Activated T-helper 1 cell treated with Interleukin-2 at 50 U/mL for 16 hours (primary cell): ENCODE data around the gene PHF12.
A peak's percentile ranks its signal among the peaks of the same experiment; 100 is the strongest.
"Not testable (repeated sequence)": the region's sequence is repeated elsewhere in the genome, so short reads cannot be mapped to it uniquely, and the experiment has no call there.

Source experiments
- DNase-seq: peaks from one replicate; pipeline ENCODE4 v3.0.0-alpha.2; 2020; ENCODE audit warnings: low read depth

Gene PHF12

DNA sequence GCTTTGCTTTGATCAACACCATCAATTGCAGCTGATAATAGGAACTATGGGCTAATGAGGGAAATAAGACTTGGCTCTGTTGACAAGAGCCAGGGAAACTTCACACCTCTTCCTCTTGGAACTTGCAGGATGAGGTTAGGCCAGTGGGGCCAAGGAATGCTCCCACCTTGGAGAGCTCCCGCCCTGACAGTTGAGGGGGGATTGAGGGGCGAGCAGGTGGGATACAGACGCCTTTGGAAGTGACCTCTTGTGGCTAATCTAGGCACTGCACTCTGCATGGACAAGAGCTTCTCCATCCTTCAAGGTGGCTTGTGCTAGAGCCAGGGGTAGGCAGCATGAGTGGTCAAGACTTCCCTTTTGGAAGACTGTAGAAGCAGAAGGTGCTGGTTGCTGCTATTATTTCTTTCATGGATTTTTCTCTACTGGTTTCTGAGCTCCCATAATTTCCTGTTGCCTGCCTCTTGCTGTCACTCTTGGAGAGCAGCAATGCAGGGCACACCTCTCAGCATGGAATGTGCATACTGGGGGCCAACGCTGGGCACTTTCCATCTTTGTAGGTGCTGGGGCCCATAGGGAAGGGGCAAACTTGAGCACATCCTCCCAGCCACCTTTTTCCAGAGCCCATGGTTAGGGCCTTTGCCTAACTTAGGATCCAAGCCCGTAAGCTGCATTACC lies 2.3 kb upstream of the PHF12 start:
- peak; percentile 22 for DNase-seq

DNA sequence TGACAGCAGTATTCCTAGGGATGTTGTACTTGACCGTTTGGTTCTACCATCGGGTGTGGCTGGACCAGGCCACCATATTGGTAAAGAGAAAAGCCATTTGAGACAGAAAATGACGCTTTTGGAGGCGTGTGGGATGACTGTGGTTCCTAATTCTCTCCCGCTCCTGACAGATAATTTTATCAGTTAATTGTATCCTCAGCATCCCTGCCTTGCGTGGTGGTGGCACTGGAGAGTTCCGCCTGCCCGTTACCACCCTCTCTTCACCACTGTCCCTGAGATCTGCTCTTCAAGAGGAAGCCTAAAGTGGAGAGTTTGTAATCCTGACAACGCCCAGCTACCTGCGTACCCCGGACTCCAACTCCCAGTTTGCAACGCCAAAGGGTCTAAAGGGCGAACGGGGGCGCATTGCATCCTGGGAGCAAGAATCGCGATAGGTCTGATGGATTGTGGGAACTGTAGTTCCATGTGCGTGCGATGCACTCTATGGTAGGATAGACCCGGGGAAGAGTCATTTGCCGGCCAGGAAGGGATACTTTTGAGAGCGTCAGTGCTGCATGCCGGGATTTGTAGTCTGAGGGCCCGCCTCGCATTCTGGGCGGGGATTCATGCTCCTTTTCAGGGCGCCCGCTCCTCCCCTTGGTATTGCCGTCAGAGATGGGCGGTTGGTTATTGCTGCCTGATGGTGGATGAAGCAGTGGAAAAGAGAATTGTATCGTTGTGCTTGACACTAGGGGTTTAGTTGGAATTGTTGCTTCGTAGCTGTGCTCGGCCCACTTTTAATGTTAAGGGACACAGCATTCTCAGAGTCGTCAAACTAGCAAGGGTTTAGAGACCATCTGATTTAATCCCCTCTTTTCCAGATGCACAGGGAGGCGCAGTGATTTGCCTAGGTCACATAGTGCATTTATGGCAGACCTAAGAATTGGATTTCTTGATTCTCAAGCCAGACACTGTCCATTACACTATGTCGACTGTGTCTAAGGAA lies 965 bp upstream of the PHF12 start:
- DNase-seq = peak; percentile 91

DNA sequence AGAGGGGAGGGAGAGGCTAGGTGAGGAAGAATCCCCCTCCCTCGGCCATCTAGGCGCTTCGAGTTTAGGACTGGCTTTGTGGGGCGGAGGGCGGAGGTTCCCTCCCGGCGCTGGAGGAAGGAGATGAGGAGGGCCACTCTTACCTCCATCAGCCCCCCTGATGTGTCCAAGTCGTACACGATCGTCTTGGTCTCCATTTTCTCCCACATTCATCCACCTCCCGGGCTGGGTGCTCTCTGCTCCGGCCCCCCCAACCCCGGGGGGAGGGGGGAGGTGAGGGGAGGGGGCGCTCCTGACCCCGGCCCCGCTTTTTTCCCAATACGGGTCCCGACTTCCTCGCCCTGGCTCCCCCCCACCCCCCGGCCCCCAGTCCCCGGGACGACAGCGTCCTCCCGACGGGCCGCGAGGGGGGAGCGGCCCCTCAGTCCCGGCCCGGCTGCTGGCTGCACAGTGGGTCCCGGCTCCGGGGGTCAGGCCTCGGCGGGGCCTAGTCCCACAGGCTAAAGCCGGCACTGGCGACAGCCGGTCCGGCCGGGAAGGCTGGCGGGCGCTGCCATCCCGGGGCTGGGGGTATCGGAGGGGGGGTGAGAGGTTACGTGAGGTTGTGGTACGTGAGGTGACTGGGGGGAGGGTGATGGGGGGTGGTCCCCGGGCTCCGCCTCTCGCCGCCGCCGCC lies 428 bp downstream of the PHF12 start:
- peak; percentile 10 for DNase-seq

DNA sequence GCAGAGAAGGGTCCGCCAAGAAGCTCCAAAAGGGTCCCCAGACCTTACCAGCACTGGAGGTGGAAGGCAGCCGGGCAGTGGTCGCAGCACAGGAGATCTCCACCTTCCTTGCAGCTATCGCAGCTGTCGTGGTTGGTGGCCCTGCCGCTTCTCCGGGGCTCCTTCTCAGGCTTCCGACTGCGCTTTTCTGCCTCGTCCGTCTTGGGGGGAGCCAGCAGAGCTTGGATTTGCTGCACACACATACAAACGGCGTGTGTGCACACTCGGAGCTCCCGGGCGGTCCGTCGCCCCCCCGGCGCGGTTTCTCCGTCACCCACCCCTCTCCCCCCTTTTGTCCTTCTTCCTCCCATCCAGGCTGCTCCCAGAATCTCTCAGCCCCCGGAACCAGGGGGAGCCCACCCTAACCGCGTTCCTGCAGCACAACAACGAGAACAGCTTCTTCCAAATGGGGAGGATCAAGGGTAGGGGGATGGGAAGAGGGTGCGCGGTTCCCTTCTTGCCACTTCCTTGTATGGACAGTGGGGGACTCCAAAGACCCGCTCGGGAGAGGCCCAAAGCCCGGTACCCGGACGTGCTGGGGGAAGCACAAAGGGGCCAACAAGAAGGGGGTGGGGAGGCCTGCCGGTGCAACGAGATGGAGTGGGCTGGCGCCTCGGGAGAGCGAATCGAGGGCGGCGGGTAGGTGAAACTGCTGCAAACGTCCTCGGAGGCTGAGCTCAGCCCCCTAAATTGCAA lies 1.1 kb downstream of the PHF12 start:
- DNase-seq = peak; percentile 39

DNA sequence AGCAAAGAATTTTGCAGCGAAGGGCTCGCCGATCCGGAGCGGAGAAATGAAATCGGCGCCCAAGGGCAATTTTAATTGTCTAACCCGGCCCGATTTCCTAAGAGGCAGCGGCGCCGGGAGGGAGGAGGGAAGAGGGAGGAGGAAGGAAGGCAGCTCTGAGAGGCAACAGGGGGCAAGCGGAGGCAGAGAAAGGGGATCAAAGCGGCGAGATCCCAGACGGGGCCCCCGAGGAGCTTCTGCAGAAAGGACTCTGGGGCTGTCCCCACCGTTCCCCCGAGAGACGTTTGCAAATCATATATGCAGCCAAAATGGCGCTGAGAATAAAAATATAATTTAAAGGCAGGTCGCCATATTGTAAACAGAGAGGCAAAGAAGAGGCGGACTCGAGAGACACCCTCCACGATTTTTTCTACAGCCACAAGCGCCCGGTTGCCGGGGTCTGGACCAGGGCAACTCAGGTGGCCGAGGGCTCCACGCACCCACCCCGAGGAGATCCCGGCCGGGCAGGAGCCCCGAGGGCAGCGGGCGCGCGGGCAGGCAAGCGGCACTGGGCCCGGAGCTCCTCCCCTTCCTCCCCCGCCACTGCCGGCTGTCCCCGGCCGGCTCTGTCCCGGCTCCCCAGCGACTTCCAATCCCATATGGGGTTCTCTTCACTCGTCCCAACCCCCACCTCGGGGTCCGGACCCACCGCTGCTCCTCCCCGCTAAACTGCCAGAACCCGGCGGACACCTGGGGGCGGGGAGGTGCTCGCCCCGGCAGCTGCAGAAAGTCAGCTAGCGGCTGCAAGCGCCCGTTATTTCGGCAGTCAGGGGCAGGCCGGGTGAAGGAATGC lies 1.9 kb downstream of the PHF12 start:
- DNase-seq = peak; percentile 34

DNA sequence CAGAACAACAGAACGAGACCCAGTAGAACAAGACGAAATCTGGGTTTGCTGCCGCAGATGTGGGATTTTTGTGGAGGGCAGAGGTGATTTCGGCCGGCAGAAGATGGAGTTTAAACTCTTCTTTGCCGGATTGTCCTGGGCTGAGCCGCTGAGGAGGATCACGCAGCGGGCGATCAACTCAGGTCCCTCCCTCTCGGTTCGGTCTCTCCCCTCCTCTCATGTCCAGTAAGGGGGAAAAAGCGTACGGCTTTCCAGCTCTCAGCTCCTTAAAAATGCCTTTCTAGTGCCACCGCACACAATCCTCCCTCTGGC lies 2.5 kb downstream of the PHF12 start:
- no peak for DNase-seq

DNA sequence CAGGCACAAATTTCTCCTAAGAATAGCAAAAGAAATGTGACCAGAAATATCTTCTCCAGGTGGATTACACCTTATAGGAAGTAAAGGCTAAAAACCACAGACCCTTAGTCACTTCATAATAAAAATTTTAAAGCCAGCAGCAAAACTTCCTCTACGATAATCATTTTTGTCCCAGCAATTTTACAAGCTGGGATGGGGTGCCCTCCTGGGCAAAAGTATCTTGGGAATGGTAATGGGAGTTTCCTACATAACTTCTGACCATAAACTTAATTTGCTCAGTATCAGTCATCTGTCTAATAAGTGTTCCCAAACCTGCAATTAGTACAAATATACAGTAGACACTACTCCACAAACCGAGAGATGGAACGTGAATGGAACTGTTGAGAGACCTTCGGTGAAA lies 3.0 kb downstream of the PHF12 start:
- DNase-seq = no peak

DNA sequence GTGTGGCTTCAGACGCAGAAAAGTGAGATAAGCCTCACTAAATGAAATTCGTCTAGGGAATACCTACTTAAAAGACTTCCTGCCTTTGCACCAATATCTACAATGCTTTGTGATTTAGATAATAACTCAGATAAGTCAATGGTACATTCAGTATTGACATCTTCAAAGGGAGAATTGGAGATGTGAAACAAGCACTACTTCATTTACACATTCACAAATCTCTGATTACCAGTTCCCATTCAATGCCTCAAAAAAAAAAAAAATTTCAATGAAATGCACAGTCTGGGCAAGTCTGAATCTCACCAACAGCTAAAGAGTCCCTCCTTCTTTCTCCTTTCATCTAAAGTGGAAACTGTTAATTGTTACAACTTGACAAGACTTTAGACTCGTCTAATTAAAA lies 3.7 kb downstream of the PHF12 start:
- DNase-seq = no peak

DNA sequence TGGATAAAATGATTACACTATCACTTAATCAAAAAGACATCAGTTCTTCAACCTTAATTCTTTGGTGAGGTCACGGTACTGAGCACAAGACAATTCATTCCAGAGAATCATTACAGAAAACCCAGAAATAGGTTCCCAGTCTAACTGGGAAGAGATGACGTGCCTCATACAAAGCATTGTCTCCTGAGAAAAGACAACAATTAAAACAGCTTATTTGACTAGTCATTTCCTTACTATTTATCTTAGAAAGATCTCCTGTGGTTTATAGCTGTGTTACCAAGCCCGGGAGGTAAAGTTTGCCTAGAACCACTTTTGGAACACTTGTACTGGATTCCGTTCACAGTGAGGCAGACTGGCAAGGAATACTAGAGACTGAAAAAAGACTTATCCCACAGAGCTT lies 5.1 kb downstream of the PHF12 start:
- no peak for DNase-seq

DNA sequence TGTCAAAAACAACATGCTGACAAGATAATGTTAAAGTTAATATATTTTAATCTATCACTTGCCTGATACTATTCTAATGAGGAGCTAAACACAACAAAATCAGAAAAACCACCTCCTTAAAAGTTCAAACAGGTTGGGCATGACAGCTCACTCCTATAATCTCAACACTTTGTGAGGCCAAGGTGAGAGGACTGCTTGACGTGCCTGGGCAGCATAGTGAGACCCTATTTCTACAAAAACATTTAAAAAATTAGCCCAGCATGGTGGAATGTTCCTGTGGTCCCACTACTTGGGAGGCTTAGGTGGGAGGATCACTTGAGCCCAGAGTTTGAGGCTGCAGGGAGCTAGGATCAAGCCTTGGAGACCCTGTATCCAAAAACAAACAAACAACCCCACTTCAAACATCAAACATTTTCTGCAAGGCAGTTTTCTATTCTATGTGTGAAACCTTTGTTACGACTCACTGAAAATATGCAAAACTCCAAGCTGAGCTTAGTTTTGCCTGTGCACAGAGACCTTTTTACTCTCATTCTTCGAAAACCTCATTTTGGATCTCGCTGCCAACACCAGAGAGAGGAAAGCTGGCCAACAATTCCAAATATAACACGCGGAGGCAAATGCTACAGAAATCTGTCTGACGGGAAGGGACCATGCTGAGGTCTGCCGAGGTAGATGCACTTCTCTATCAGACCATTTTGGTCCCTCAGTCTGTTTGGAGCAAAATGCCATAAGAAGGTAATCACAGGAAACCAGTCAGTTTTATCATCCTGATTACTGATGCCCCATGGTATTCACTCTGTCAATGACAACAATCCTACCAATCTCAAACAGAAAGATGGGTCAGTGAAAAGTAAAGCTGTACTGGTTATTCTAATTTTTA lies 6.2 kb downstream of the PHF12 start:
- DNase-seq = no peak

DNA sequence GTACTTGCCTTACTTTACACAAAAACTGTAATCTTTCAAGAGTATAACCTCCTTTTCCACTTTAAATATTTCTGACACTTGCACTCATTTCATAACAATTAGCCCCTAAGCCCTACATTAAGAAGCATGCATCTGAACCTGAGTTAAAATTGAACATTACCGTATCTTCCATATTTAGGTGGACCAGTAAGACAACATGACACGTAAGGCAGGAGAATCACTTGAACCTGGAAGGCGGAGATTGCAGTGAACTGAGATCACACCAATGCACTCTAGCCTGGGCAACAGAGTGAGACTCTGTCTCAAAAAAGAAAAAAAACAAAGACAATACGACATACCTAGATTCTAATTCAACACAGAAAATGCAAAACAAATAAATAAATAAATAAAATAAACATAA lies 7.0 kb downstream of the PHF12 start:
- no peak for DNase-seq

DNA sequence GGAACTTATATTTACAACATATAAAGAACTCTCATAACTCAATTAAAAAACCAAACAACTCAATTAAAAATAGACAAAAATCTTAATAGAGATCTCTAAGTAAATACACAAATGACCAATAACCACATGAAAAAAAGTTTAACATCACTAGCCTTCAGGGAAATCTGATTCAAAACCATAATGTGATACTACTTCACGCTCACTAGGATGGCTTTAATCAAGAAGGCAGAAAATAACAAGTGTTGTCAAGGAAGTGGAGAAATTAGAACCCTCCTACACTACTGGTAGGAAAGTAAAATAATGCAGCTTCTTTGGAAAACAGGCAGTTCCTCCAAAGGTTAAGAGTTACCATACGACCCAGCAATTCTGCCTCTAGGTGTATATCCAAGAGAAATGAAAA lies 8.4 kb downstream of the PHF12 start:
- DNase-seq = no peak

DNA sequence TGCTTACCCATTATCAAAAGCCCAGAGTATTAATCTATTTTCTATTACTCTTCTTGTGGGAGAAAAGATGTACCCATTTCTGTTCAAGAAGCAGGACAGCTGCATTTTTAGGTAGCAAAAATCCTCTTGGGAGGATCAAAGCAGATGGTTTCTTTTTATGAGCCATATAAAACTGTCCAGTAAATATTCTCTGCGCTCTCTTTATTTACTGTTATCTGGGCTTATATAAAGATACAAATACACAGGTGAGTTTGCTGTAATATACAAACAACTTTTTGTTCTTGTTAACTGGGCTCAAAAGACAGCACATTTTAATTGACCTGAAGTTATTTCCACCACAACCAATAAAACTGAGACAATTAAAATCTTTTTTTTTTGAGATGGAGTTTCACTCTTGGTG lies 10.1 kb downstream of the PHF12 start:
- no peak for DNase-seq

DNA sequence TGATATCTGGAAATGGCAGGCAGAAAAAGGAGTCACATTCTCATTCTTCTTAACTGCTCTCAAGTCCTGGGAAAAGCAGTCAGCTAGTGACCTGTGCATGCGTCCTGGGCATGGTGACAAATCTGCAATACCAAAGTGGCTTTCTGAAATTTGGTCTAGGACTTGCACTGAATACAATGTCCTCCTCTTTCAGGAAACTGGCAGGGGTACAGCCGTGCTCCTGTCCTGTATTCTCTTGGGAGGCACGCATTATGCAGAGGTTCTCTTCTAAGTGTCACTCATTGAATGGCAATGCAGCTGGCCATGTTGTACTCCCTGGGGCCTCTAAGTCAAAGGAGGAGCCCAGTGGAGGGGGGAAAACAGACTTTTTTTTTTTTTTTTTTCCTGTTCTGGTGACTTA lies 10.6 kb downstream of the PHF12 start:
- no peak for DNase-seq

DNA sequence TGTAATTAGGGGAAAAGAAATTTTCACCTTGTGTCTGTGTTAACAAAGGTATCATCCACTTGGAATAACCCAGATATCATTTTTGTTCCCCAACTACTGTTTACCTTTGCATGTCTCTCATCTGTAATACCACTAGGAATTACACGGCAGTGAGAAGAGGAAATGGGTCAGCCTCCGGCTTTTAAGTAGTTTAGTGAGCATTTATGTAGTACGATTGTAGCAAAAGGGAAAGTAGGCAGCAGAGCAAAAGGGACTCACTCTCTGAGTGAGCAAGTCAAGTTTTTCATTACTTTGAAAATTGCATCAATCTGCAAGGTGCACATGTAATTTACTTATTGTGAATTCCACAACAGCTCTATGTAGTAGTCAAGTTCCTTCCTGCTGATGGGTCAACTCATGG lies 11.2 kb downstream of the PHF12 start:
- no peak for DNase-seq

DNA sequence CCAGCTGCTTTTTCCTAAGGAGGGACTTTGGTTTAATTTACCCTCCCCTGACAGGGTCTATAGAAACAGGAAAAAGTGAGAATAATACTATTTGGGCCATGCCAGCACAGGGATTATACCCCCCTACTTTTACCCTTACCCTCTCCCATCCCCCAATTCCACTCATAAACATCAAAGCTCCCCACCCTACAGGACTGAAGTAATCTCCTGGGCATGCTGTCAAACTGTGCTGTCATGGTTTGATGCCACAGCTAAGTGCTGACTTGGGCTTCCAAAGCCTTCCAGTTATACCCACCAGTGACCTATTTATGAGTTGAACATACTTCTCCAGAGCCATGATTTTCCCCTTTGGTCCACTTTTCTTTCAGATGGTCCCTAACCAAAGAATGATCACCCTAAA lies 12.8 kb downstream of the PHF12 start:
- DNase-seq = no peak

DNA sequence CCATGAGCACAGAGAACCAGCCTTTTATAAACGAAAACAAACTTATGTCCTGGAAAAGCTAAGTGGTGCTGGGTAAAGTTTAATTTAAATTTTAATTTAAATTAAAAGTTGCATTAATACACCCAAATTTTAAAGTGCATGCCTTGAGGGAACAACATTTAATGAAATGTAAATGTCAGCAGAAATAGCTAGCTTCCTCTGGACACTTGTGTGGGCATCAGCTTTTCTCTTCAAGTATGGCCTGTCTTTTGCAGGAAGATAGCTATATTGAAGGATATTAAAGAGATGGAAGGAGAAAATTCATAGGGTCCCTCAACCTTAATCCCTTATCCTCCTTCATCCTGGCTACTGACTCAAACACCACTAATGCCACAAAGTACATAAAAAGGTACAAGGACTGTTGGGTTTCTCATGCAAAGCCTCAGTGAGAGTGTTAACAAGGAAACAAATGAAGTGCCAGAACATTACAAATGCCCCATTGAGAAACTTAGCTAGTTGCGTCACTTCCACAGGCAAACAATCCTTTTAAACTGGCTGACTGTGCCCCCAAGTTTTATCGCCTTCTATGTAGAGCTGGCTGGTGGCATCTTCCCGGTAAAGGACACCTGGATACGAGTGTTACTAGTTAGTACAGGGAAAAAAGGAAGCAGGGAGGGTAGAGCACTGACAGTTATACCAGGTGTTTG lies 14.1 kb downstream of the PHF12 start:
- DNase-seq = no peak

DNA sequence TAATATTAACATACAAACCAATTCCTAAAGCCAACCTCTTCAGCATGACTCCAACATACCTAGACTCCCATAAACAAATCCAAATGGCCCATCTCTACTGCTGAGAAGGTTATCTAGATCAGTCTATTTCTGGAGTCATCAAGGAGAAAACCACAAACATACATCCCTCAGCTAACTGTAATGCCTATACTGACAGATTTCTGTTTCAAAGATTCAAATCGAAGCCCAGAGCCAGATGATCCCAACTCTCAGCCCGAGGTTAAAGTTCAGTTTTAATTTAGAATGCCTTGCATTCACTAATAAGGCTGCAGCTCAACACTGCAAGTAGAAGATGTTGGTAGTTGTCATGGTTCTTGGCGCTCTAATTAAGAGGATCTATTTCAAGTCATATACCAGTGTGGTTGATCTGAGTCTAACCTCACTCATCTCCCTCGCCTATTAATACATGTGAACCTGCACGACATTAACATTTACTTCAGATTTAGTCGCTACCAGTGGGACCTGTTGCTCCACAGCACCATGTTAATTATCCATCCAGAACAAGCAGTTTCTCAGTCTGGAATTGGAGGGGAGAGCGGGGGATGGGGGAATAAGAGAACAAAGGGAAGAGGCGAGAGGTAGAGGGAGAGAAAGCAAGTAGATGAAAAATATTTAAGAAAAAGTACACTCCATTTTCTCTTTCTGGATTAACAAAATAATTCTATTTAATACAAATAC lies 15.4 kb downstream of the PHF12 start:
- DNase-seq = no peak

DNA sequence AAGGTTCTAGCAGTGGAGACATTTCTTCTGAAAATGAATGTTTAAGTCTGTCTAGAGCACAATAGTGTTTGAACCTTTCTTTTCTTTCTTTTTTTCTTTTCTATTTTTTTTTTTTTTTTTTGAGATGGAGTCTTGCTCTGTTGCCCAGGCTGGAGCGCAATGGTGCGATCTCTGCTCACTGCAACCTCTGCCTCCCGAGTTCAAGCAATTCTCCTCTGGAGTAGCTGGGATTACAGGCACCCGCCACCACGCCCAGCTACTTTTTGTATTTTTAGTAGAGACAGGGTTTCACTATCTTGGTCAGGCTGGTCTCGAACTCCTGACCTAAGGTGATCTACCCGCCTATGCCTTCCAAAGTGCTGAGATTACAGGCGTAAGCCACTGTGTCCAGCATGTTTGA lies 16.8 kb downstream of the PHF12 start:
- DNase-seq = not testable (repeated sequence)
